ENCODE measurements around the gene SLC39A8.

- TF ChIP-seq, protein P1, sequence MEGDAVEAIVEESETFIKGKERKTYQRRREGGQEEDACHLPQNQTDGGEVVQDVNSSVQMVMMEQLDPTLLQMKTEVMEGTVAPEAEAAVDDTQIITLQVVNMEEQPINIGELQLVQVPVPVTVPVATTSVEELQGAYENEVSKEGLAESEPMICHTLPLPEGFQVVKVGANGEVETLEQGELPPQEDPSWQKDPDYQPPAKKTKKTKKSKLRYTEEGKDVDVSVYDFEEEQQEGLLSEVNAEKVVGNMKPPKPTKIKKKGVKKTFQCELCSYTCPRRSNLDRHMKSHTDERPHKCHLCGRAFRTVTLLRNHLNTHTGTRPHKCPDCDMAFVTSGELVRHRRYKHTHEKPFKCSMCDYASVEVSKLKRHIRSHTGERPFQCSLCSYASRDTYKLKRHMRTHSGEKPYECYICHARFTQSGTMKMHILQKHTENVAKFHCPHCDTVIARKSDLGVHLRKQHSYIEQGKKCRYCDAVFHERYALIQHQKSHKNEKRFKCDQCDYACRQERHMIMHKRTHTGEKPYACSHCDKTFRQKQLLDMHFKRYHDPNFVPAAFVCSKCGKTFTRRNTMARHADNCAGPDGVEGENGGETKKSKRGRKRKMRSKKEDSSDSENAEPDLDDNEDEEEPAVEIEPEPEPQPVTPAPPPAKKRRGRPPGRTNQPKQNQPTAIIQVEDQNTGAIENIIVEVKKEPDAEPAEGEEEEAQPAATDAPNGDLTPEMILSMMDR (IDR thresholded peaks at IDR 0.05) = no peak
- TF ChIP-seq POLR2A (IDR thresholded peaks at IDR 0.05) = no peak
Measured at GRCh38 chr4:102355748-102356147, 10.5 kb upstream of the SLC39A8 start.

All from heart left ventricle (tissue), 13 donors.